HL-60/S4 treated with retinoic acid at 250 ng/mL for 4 days and 3 days (cell line): Measurements from ENCODE around the gene PGM3.
"Not testable (repeated sequence)": the region's sequence is repeated elsewhere in the genome, so short reads cannot be mapped to it uniquely, and the experiment has no call there.

Experiments
- in situ Hi-C: fragments of 300-500 bp; cut with MboI; formaldehyde crosslinking; loops from 2 replicates; pipeline ENCODE4 v1.7.0; 2022; ENCODE audit warnings: low sequenced_read_pairs

Gene PGM3, protein sequence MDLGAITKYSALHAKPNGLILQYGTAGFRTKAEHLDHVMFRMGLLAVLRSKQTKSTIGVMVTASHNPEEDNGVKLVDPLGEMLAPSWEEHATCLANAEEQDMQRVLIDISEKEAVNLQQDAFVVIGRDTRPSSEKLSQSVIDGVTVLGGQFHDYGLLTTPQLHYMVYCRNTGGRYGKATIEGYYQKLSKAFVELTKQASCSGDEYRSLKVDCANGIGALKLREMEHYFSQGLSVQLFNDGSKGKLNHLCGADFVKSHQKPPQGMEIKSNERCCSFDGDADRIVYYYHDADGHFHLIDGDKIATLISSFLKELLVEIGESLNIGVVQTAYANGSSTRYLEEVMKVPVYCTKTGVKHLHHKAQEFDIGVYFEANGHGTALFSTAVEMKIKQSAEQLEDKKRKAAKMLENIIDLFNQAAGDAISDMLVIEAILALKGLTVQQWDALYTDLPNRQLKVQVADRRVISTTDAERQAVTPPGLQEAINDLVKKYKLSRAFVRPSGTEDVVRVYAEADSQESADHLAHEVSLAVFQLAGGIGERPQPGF

DNA sequence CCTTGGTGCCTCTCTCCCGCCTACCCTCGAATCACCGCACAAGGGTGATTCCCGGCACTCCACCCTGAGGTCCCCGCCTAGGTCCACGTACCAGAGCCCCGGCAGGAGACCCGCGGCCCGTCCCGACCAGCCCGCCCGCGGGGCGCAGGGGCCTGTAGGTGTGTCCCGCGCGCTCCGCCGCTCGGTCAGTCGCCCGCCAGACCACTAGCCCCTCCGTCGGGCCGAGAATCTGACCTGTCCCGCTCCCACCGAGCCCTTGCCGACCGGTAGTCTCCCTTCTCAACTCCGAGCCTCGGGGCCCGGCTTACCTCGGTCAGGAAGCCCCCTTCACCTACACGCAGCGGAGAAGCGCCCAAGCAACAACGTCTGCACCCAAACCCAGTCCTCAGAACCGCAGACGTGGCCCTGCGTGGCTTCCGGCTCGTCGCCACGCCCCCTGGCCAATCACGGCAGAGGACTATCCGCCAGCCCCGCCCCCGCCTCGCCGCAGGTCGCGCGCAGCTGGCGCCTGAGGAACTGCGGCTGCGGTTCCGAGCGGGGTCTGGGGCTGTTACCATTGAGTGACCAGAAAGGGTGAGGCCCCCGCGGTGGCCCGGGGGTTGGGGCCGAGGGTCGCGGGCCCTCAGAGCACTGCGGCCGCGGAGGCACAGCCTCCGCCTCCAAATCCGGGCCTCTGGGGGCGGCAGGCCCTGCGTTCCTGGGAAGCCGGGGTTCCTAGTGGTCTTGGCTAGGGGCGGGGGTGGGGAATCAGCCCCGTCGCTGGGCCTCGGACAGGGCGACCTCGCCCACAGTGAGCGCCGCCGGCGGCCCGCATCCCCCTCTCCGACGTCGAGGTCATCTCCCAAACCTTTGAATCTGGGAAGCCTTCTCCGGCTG, at the start of gene PGM3, which contains the start of gene RWDD2A:
Gene PGM3 (minus strand): TSS at position 395 of the 876 bp plus-strand sequence. CDS start 2,253 bp downstream, outside the sequence.
Gene RWDD2A (plus strand): TSS at position 487 of the 876 bp plus-strand sequence. CDS start 1,095 bp downstream, outside the sequence.
- in situ Hi-C loops, result no loop called here

DNA sequence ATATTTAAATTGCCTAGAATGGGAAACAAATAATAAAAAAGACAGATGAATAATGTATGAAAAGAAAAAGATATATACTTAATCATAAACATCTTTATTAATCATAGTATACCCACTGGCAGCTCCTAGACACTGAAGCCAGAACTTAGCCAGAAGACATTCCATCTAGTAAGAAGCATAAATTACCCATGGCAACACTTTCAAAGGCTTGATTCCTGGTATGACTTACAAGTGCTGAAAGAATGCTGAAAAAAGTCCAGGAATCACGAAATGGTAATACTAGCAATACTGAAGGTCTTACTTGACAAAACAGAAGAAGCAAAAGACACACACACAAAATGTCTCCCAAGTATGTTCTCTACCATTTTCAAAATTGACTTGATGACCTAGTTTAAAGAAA, 38.1 kb upstream of the PGM3 start:
- in situ Hi-C loops, result no loop called here

DNA sequence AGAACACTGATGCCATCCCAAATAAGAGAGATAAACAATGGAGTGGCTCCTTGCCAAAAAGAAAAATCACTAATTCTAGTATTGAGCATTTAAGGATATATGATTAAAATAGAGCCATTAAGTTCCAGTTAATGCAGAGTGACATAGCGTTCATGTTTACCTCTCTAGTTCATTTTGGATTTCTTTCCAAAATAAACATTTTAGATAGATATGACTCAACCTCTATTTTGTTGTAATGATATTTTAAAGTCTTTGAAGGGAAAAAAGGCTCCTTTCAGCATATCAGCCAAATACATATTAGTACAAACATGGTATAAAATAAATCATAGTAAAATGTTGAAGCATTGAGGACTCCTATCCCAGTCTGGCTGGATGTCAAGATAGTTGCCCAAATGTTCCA, 33.5 kb upstream of the PGM3 start:
- in situ Hi-C loops, result no loop called here

DNA sequence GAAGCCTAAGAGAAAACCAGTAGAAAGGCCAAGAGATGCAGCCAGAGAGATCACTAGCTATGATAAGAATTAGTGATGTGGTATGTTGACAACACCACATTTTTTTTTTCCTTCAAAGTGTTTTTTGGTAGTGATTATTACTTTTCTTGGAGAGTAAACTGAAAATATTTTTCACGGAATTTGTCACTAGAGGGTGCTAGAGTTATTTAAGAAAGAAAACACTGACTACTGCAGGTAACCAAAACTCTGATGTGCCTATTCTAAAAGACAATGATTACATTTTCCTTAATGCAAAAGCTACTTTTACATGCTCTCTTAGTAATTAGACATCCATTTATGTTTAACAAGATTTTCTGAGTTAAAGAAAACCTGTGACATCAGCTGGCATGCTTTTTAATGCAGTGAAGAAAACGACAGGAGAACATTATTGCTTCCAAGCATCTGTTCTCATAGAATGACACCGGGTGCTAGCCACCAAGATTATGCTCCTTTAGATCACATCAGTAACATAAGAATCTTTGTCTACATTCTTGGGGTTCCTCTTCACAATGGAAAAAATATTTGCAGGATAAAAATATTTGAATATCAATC, 28.9 kb upstream of the PGM3 start:
- in situ Hi-C loops, result no loop called here

DNA sequence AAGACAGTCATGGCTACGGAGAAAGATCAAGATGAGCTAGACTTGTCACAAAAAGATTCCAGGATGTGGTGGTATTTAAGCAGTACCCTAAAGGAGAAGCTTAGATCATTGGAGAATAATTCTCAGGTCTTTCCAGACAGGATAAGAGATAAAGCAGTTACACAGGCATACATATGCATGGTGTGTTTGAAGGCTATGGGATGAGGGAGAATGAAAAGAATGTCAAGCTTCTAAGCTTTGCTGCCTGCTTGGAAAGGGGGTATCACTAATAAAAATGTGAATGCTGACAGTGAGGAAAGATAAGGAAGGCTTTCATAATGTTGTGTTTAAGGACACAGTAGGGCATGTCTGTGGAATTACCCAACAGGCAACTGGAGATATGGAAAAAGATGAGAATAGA, 28.2 kb upstream of the PGM3 start:
- in situ Hi-C loops, result no loop called here

DNA sequence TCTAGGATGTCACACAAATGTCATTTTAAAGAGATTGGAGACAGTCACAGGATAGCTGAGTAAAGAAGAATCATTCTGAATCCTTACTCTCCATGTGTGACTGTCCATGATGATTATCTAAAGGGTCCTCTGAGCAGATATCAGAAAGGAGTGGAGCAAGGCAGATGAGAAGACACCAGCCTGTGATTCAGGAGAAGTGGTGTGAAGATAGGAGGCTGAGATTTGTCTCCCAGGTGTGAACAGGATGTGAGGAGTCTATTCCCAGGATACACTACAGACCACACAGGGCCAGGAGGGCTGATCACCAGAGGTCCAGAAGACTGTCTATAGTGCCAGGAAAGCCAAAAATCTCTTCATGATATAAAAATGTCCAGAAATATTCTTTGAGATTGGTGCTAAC, 27.1 kb upstream of the PGM3 start:
- in situ Hi-C loops, result no loop called here

DNA sequence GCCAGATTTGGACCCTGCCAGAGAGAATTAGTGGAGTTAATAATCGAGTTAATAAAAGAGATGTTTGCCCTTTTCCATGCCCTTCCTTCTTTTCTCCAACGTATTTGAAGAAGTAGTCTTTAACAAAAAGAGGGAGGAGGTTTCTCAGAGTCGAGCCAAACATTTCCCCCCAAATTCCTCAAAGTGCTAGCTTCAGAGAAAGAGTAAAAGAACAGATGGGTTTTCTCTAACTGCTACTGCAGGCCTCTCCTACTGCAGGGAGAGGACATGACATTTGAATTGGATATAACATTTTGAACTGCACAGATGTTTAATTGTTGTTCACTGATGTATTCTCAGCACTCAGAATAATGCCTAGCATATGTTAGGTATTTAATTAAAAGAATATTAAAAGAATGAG, 25.6 kb upstream of the PGM3 start:
- in situ Hi-C loops, result loop anchor here (10.0 kb wide), 1 partner anchor 306 kb away; no protein-coding TSS in a partner anchor

DNA sequence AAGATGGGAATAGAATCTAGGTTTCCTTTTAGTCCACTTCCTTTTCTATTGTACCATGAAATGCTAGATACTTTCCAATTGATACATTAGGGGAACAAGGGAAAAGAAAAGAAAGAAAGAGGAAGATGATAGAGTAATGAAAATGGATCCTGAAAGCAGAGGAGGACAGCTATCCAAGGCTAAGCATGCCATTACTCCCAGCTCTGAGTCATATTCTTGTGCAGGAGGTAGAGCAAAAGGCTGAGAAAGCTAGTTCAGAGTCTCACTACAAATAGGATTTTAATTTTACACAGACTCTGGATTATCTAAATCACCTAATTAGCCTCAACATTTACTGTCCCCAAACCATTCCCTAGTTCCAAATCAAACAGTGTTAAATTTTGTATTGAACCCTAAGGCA, 23.7 kb upstream of the PGM3 start:
- in situ Hi-C loops, result loop anchor here (10.0 kb wide), 1 partner anchor 308 kb away; no protein-coding TSS in a partner anchor

DNA sequence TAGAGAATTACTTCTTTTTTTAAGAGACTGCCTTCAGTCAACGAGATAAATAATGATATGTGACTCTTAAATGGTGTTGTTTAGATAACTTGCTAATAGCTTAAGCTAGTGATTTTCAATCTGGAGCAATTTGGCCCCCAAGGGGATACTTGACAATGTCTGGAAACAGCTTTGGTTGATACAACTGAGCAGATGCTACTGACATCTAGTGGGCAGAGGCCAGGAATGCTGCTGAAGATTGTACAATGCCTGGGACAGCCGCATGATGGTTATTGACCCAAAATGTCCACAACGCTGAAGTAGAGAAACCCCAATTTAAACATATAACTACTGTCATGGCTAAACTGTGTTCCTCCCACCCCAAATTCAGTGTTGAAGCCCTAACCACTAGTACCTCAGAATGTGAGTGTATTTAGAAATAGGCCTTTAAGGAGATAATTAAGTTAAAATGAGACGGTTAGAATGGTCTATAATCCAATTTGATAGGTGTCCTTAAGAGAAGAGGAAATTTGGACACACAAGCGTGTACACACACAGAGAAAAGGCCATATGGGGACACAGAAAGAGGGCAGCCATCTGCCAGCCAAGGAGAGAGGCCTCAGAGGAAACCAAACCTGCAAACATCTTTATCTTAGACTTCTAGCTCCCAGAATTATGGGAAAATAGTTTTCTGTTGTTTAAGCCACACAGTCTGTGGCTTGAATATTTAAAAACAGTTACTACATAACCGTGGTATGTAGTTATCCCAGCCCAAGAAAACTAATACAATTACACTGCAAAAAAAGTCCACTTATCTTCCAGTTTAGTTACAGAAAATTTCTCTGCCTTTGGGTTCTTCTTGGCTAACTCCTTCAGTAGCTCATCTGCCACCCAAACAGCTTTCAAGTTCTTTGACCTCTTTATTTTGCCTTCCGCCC, 22.3 kb upstream of the PGM3 start:
- in situ Hi-C loops, result loop anchor here (10.0 kb wide), 1 partner anchor 309 kb away; no protein-coding TSS in a partner anchor

DNA sequence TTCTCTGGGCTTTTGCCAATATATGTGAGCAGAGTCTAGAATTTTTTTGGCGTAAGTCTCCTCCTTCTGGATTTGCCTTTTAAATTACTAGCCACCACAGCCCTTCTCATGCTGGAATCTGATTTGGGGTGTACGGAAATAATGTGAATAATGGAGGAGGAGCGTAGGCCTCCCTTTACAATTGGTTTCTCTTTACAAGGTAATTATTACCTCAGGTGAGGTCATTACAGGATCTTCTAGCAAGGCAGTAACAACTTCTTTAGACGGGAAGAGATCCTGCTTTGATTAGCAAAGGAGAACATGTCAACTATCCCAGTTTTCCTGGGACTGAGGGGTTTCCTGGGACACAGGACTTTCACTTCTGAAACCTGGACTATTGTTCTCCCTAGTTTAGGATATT, 9.0 kb upstream of the PGM3 start:
- in situ Hi-C loops, result no loop called here

DNA sequence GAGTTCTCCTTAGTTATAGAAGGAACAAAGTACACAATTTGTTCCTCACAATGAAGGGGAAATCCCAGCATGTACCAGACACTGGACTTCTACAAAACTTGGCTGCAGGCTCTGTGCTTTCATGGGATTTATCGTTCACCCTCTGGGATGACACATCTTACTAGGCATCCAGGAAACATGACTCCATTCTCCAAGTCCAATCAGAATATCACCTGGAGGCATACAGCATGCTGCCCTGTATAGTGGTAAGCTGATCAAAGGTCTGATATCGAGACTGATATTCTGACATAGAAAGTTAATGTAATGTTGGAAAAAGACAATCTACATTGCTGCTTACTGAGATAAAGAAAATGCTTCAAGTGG, 6.8 kb upstream of the PGM3 start:
- in situ Hi-C loops, result no loop called here

DNA sequence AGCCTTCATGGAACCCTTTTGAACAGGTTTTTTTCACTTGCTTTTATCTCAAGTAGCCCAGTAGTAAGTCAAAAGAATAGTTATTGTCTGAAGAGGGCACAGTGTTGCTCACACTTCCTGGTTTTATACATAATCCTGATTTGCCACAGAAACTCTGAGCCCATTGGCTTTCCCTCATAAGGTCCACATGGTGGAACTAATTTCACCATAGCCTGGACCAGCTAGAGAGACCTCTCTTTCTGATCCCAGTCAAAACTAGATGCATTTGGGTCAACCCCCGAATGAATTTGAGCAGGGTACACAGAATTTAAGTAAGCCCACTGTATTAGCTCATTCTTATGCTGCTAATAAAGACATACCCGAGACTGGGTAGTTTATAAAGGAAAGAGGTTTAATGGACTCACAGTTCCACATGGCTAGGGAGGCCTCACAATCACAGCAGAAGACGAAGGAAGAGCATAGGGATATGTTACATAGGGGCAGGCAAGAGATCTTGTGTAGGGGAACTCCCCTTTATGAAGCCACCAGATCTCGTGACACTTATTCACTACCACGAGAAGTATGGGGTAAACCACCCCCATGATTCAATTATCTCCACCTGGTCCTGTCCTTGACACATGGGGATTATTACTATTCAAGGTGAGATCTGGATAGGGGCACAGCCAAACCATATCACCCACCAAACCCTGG, 6.3 kb upstream of the PGM3 start:
- in situ Hi-C loops, result no loop called here

DNA sequence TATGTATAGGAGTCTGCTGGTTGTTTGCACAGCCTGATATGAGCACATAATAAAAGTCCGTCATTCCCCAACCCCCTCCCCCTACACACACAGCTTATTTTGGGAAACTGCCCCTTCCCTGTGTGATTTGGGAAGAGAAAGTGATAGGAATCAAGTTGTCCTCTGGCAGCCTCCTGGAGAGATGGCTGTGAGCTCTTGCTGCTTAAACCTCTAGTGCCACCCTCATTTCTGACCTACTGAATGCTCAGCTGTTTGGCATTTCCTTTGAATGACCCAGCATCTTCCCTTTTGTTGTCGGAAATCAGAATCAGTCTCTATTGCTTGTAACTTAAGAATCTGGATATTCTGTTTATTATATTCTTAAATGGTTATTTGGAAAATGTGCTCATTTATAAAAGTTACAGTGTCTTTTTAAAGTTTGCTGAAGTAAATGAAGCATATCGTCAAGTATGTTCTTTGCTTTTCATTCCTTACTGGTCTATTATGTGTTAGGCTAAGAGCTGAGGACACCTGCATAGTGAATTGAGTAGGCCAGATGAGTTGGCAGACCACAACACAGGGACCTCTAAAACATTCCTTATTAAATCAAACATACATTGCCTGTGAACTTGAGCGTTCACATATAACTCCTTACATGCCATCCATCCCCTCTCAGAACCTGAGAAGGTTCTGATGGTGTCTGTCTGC, 5.6 kb upstream of the PGM3 start:
- in situ Hi-C loops, result no loop called here

DNA sequence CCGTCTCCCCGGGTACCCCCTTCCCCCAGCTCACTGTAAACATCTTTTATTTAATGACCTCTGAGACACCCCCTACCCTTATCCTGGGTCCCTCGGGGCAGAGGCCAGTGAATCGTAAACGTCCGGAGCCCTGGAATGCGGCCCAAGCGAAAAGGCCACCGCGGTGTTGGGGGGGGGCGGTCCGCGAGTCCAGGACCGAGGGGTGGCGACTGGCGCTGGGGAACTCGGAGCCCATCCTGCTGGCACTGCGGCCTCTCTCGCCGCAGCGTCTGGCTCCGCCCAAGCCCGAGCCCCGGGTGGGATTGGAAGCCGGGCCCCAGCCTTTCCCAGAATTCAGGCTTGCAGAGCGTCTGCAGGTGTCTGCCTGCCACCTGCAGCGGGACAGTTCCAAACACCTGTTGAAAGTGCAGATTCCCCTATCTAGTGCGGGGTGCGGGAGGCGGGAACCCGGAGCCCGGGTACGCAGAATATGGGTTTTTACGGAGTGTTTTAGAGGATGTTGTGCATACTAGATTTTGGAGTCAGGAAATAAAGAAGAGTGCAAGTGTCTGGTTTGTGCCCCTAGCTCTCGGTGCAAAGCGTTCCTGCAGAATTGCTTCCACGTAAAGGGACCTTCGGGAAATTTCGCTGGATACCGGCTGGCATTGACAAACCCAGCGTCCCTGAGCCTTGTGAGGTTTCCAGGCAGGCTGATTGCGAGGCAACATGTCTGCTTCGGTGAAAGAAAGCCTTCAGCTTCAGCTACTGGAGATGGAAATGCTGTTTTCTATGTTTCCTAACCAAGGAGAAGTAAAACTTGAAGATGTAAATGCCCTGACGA, 892 bp upstream of the PGM3 start:
- in situ Hi-C loops, result no loop called here

DNA sequence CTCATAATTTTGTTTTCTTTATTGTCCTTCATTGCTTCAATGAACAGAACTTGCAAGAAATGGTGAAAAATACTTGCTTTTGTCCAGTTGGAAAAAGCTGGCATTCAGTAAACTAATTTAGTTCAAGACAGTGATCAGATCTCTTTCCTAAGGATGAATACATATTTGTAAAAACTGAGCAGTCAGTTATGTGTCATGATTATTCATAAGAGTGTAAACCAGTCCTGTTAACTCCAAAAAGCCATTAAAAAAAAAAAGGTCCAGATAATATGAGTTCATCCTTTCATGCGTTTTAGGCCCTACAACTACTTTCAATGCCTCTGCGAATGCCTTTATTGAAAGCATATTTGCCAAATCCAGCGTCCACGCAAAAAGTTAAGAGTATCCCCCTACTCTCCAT, 609 bp downstream of the PGM3 start:
- in situ Hi-C loops, result no loop called here

DNA sequence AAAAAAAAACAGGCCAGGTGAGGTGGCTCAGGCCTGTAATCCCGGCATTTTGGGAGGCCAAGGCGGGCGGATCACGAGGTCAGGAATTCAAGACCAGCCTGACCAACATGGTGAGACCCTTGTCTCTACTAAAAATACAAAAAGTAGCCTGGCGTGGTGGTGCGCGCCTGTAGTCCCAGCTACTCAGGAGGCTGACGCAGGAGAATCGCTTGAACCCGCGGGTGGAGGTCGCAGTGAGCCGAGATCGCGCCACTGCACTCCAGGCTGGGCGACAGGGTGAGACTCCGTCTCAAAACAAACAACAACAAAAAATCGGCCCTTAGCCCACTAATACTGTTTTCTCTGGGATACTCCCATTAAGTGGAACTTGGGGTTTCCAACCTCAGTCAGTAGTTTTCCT, 1.1 kb downstream of the PGM3 start:
- in situ Hi-C loops, result not testable (repeated sequence)

DNA sequence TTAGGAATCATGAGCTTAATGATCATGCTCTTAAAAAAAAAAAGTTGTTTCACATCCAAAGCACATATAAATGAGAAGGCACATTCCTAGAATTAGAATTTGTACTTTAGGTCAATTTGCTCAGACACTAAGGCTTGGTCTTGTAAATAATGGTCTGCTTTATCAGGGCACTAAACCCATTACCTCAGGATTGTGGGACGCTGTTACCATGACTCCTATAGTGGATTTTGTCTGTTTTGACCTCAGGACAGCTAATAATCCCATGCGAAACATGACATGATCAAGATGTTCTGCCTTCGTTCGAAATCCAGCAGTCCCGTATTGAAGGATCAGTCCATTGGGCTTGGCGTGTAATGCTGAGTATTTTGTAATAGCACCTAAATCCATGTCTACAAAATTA, 2.4 kb downstream of the PGM3 start:
- in situ Hi-C loops, result no loop called here

DNA sequence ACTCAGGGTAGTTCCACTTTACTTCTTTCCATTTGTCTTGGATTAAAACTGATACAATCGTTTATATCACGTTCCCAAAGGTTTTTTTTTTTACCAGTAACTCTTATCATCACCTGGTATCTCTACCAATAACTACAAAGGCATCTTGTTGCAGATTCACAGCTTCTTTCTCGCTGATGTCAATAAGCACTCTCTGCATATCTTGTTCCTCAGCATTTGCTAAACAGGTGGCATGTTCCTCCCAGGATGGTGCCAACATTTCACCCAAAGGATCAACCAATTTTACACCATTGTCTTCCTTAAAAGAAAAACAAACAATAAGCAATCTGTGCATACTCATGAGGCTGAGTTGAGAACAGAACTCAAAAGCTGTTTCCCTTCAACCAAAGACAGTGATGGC, 4.6 kb downstream of the PGM3 start:
- in situ Hi-C loops, result no loop called here
